Lower leg skin (tissue), 4 donors: ENCODE data around the gene TTC7B. TPM values are rescaled to one million over a fixed set of nuclear protein-coding genes. Genes with fewer than 3 reads are reported as not detected.

ENCODE experiments used
- DNase-seq, 2 donors: peaks; one replicate each; pipeline ENCODE4 v3.0.0-alpha.2; 2019; ENCODE audit warnings: low spot score in 2 of 2
- H3K4me3 ChIP-seq: fragments of 200-600 bp; sonication (generic); 2 replicates; pipeline ENCODE4 v1.5.1; 2017; ENCODE audit warnings: mild to moderate bottlenecking, low read depth; ENCODE audit not compliant: poor library complexity, severe bottlenecking
- POLR2A ChIP-seq, 2 donors: fragments of 450-650 bp; IDR thresholded peaks; one replicate each; pipeline ENCODE4 v1.6.1; 2016 to 2017; ENCODE audit warnings: antibody characterized with exemption in 2 of 2, mild to moderate bottlenecking in 1 of 2, moderate library complexity in 1 of 2
- WGBS, 2 donors: methylation state at CpG; one replicate each; pipeline ENCODE4 v1.1.5; 2018; 5-methylcytosine and 5-hydroxymethylcytosine counted together
- intact Hi-C: fragments of 100-400 bp; cut with DNase I; formaldehyde crosslinking; loops from one replicate; pipeline ENCODE4 v1.15.0; 2023; ENCODE audit warnings: low total_unique reads
- total RNA-seq, 4 donors: library from RNA; depleted of rRNA; stranded (reverse); fragments of >200 nt; gene quantifications; one replicate each; pipeline ENCODE4 v1.1.0, GENCODE V29; 2016
- TF ChIP-seq, protein P1 (sequence below), 3 donors: fragments of 450-650 bp; IDR thresholded peaks; one replicate each; pipeline ENCODE4 v1.5.1; 2016; ENCODE audit warnings: antibody characterized with exemption in 3 of 3, mild to moderate bottlenecking in 3 of 3, moderate library complexity in 2 of 3

TTC7B gene
- total RNA-seq, 4 donors from 2014 or later: 10.3 to 28.7 (median 20.2) TPM

DNA sequence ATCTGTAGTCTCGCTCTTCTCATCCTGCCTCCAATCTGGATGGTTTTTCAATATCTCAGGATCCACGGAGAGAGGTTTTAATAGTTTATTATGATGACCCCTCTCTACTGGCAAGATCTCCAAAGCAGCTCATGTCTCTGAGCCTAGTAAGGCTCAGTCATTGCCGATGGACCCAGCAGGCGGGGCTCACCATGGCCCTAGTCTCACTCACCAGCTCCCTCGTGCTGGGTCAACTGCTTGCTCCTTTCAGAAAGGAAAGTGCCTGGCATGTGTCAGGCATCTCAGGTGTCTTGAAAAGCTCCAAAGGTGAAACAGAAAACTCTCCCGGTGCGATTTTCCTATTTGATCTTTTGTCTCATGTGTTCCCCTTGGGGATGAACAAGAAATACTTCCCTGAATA is 240.4 kb downstream of the TTC7B start:
- no peak for DNase-seq
- WGBS, 2 donors: 95% methylated on average over 7 of the region's 7 CpGs
- TF ChIP-seq, protein P1, sequence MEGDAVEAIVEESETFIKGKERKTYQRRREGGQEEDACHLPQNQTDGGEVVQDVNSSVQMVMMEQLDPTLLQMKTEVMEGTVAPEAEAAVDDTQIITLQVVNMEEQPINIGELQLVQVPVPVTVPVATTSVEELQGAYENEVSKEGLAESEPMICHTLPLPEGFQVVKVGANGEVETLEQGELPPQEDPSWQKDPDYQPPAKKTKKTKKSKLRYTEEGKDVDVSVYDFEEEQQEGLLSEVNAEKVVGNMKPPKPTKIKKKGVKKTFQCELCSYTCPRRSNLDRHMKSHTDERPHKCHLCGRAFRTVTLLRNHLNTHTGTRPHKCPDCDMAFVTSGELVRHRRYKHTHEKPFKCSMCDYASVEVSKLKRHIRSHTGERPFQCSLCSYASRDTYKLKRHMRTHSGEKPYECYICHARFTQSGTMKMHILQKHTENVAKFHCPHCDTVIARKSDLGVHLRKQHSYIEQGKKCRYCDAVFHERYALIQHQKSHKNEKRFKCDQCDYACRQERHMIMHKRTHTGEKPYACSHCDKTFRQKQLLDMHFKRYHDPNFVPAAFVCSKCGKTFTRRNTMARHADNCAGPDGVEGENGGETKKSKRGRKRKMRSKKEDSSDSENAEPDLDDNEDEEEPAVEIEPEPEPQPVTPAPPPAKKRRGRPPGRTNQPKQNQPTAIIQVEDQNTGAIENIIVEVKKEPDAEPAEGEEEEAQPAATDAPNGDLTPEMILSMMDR (IDR thresholded peaks at IDR 0.05): no peak
- TF ChIP-seq POLR2A (IDR thresholded peaks at IDR 0.05): no peak
- H3K4me3 ChIP-seq: no peak overlapping the region
- intact Hi-C loops: no loop called here

DNA sequence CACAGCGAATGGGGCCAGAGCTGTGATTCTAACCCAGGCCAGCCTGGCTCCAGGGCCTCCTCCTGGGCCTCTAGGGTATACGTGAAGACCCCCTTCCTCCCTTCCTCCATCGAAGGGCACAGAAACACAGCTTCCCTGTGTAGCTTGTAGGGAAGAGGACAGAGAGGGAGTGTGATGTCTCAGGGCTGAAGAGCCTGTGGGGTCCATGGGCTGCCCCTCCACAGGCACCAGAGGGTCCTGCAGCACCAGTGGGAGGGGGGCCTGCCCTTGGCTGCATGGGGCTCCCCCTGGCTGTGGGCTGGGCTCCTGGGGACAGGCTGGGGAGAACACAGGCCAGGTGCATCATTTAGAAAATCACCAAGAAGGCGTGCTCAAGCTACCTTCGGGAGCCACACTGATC is 240.9 kb downstream of the TTC7B start:
- WGBS, 2 donors: 80 to 91% methylated on average over 5 of the region's 5 CpGs
- DNase-seq: no peak
- TF ChIP-seq, protein P1 (IDR thresholded peaks at IDR 0.05): no peak
- no peak for TF ChIP-seq POLR2A (IDR thresholded peaks at IDR 0.05)
- no peak overlapping the region for H3K4me3 ChIP-seq
- intact Hi-C loops: no loop called here

DNA sequence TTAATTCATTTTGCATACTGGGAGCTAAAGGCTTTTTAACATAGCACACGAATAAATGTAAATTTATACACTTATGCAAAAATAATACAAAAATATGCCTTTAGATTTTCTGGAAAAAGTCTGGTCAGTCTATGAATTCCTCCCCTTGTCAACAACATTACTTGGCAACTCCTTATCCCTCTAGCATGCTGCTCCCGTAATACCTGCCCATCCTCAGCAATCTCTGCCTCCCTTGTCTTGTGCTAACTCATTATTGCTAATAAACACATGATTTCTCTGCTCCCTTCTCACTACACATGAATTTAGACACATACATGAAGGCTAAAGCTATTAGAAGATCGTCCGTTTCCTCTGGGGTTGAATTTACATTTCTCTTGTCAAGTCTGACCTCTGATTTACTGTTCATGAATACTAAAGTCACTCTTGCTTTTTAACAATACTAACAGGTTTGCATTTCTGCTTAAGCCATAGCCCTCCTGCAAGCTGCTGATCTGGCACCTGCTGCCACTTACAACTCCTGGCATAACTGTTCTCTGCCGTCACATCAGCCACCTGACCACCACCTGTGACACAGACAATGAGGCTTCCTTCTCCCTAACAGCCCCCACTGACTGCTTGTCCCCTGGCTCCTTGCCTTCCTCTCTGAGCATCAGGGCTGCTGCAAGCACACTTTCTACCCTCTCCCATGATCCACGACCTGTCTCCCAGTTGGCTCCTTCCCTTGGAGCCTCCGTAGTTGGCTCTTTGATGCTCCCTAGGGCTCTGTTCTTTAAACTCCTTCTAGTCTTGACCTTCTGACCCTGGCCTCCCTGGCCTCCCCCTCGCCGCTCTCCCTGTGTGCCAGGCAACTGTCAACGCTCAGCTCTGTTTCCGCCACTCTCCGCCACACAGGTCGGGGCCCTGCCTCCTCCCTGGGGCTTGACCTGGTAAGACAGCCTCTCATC is 241.8 kb downstream of the TTC7B start:
- intact Hi-C loops: no loop called here
- no peak for TF ChIP-seq POLR2A (IDR thresholded peaks at IDR 0.05)
- TF ChIP-seq, protein P1 (IDR thresholded peaks at IDR 0.05): no peak
- no peak overlapping the region for H3K4me3 ChIP-seq
- WGBS, 2 donors: 88 to 89% methylated on average over 13 of the region's 13 CpGs
- no peak for DNase-seq

DNA sequence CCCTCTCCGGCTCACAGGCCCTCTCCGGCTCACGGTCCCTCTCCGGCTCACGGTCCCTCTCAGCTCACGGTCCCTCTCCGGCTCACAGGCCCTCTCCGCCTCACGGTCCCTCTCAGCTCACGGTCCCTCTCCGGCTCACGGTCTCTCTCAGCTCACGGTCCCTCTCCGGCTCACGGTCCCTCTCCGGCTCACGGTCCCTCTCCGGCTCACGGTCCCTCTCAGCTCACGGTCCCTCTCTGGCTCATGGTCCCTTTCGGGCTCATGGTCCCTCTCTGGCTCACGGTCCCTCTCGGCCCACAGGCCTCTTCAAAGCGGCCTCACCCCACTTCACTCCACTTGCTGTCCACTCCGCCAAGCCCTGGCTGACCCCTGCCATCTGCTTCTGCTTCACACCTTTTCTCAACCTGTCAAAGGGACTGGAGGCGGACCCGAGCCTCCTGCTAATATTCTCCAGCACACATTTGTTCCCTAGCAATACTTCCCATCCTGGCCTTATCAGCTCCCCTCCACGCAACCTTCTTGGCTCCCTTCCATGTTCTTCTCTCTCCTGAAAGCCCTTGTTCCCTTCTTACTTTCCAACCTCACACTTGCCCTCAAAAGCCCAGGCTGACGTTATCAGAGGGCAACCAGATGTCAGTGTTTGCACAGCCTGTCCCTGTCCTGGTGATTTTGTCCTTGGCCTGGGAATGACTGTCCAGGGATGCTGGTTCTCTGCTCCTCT is 242.7 kb downstream of the TTC7B start:
- DNase-seq: no peak
- WGBS, 2 donors: 94 to 95% methylated on average over 29 of the region's 29 CpGs
- intact Hi-C loops: no loop called here
- H3K4me3 ChIP-seq: no peak overlapping the region
- TF ChIP-seq, protein P1 (IDR thresholded peaks at IDR 0.05): no peak
- TF ChIP-seq POLR2A (IDR thresholded peaks at IDR 0.05): no peak

DNA sequence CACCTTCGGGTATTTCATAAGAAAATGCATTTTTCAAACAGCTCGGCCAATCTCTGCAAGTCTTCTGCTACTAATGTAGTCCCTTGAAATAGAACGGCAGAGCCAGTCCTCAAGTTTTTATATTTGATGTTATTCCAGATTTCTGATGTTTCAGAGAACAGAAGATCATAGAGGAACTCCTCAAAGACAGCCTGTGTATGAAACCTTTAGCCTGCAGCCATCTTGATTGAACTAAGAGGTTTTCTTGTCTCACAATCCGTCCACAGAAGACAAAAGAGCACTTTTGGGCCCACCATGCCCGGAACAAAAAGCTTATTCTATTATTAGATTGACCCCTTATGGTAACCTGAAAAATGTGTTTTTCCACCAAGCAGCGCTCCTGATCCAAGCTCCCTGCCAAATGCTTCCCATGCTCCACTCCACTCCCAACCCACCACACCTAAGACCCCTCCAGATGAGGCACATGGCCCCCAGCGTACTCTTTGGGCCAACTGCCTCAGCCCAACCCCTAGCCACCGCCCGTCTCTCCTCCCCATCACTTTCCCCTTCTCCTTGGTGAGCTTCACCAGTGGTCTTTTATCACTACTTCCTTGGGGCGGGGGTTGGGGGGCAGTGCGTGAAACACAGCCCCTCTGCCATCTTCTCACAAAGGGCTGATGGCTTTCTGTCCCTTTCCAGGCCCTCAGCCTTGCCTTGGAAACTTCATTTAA is 243.6 kb downstream of the TTC7B start:
- TF ChIP-seq, protein P1 (IDR thresholded peaks at IDR 0.05): no peak
- no peak for TF ChIP-seq POLR2A (IDR thresholded peaks at IDR 0.05)
- WGBS, 2 donors: 79 to 85% methylated on average over 11 of the region's 11 CpGs
- intact Hi-C loops: no loop called here

More for the DNA sequence above, 243.6 kb downstream of the TTC7B start:
- no peak overlapping the region for H3K4me3 ChIP-seq
- no peak for DNase-seq
